Measurements from ENCODE around the gene LIN7C. TPM values are rescaled to one million over a fixed set of nuclear protein-coding genes. Genes with fewer than 3 reads are reported as not detected.

The LIN7C gene
- total RNA-seq, 1 donor from 2014 or later, result 93.7 TPM

- Histone ChIP-seq H3K36me3 (ENCODE audit: control insufficient read depth, insufficient read depth, low read length) (no peaks in the 10 kb centered on the region), H3K27me3 (ENCODE audit: control insufficient read depth, insufficient read depth, low read length) (no peaks in the 10 kb centered on the region), H3K4me3 (ENCODE audit: low read depth, low read length) (no peak overlapping the region)
- TF ChIP-seq CTCF (IDR thresholded peaks at IDR 0.05; ENCODE audit: insufficient read depth, low read length, severe bottlenecking), result no peak
- FAIRE-seq (no peak), DNase-seq (ENCODE audit: low read depth) (no peak)
Observed at GRCh38 chr11:27481992-27482391, 24.6 kb downstream of the LIN7C start.

- no peak for TF ChIP-seq CTCF (IDR thresholded peaks at IDR 0.05; ENCODE audit: insufficient read depth, low read length, severe bottlenecking)
- no peaks in the 10 kb centered on the region for H3K27me3 ChIP-seq (ENCODE audit: control insufficient read depth, insufficient read depth, low read length)
- FAIRE-seq, result no peak
Observed at GRCh38 chr11:27477831-27478230, 28.7 kb downstream of the LIN7C start.

GRCh38 chr11:27477243-27477642 is 29.3 kb downstream of the LIN7C start:
- no peak for TF ChIP-seq CTCF (IDR thresholded peaks at IDR 0.05; ENCODE audit: insufficient read depth, low read length, severe bottlenecking)
- Histone ChIP-seq H3K36me3 (ENCODE audit: control insufficient read depth, insufficient read depth, low read length) (no peaks in the 10 kb centered on the region), H3K27me3 (ENCODE audit: control insufficient read depth, insufficient read depth, low read length) (no peaks in the 10 kb centered on the region), H3K4me3 (ENCODE audit: low read depth, low read length) (no peak overlapping the region)
- FAIRE-seq, result no peak
- DNase-seq (ENCODE audit: low read depth), result no peak

More at GRCh38 chr11:27477831-27478230, 28.7 kb downstream of the LIN7C start:
- H3K4me3 ChIP-seq (ENCODE audit: low read depth, low read length), result no peak overlapping the region
- no peaks in the 10 kb centered on the region for H3K36me3 ChIP-seq (ENCODE audit: control insufficient read depth, insufficient read depth, low read length)
- DNase-seq (ENCODE audit: low read depth), result no peak

- Histone ChIP-seq H3K36me3 (ENCODE audit: control insufficient read depth, insufficient read depth, low read length) (no peaks in the 10 kb centered on the region), H3K27me3 (ENCODE audit: control insufficient read depth, insufficient read depth, low read length) (no peaks in the 10 kb centered on the region), H3K4me3 (ENCODE audit: low read depth, low read length) (no peak overlapping the region)
- DNase-seq (ENCODE audit: low read depth) (no peak), FAIRE-seq (no peak)
- TF ChIP-seq CTCF (IDR thresholded peaks at IDR 0.05; ENCODE audit: insufficient read depth, low read length, severe bottlenecking), result no peak
Observed at GRCh38 chr11:27475622-27476021, 30.9 kb downstream of the LIN7C start.

- peak overlapping the region; percentile 75 for H3K4me3 ChIP-seq (ENCODE audit: low read depth, low read length)
- no peak for FAIRE-seq
Observed at GRCh38 chr11:27473017-27473406, 33.6 kb downstream of the LIN7C start.

More at GRCh38 chr11:27473017-27473406, 33.6 kb downstream of the LIN7C start:
- no peak for TF ChIP-seq CTCF (IDR thresholded peaks at IDR 0.05; ENCODE audit: insufficient read depth, low read length, severe bottlenecking)
- H3K27me3 ChIP-seq (ENCODE audit: control insufficient read depth, insufficient read depth, low read length), result no peaks in the 10 kb centered on the region
- H3K36me3 ChIP-seq (ENCODE audit: control insufficient read depth, insufficient read depth, low read length), result no peaks in the 10 kb centered on the region
- DNase-seq (ENCODE audit: low read depth), result no peak

Measured in bronchial epithelial cell (primary cell).